HG03159 (cell line): Measurements from ENCODE around the gene WFDC10B.
"Not testable (repeated sequence)": the region's sequence is repeated elsewhere in the genome, so short reads cannot be mapped to it uniquely, and the experiment has no call there.

Experiments
- ATAC-seq: cut with Tn5 transposase; IDR thresholded peaks from one replicate; pipeline ENCODE4 v1.9.1; 2021; ENCODE audit warnings: mild to moderate bottlenecking, moderate library complexity; ENCODE audit not compliant: unreplicated experiment

Gene WFDC10B

DNA sequence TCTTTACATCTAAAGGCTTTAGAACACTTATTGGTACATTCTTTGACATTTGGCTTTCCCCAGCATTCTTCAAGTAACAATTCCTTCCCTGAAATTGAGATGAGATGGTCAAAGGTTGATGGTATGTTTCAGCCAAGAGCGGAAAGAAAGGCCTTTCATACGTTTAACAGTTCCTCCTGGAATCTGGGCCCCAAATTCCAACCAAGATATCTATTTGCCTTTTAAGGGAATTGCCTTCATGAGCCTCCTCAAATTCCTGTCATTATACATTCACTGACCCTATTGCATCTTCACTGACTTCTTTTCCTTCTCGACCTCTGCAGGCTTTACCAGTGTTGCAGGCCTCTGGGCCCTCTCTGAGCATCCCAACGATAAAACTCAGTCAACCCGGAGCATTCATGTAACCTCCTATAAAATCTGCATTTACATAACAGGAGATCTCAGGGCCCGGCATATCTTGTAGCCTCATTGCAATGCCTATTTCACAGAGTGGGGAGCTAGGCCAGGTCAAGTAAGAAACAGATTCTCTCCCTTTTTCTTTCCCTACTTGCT lies 55.4 kb downstream of the WFDC10B start:
- ATAC-seq: no peak

DNA sequence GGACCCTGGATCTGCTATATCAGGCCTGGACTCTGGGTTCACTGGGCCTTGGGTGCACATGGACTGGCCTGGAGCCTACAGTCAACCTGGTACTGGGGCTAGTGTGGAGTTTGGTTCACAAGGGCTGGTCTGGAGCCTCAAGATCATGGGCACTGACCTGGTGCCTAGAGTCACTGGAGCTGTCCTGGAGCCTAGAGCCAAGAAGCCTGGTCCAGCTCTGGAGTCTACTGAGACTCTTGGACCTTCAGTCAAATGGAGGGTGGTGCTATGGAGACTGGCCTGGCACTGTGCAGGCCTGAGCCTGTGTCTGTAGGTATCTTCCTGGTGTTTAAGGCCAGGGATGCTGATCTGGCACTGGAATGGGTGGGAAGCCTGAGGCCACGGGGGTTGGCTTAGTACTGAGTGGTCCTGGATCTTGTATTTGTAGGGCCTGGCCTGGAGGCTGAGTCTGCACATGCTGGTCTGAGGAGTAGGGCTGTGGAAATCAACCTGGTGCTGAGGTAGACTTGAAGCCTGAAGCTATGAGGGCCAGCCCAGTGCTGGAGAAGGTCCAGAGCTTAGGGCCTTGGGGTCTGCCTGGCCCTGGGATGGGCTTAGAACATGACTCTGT lies 57.3 kb downstream of the WFDC10B start:
- no peak for ATAC-seq

DNA sequence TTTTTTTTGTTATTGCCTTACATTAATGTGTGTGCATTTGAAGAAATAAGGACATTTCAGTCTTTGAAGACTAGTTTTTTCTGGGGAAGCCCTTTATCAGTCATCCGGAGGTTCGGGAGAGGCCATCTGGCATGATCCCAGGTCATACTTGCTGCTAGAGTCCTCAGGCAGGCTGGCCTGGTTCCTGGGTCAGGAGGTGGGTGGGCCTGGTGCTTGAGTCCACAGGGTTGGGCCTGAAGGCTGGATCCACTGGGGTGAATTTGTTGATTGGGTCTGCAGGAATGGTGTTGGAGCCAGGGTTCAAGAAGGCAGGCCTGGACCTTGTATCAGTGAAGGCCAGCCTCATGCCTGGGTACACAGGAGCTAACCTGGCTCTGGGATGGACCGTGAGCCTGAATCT lies 57.9 kb downstream of the WFDC10B start:
- ATAC-seq: no peak

DNA sequence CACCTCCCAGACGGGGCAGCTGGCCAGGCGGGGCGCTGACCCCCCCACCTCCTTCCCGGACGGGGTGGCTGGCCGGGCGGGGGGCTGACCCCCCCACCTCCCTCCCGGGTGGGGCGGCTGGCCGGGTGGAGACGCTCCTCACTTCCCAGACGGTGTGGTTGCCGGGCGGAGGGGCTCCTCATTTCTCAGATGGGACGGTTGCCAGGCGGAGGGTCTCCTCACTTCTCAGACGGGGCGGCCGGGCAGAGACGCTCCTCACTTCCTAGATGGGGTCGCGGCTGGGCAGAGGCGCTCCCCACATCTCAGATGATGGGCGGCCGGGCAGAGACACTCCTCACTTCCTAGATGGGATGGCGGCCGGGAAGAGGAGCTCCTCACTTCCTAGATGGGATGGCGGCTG lies 59.0 kb downstream of the WFDC10B start:
- not testable (repeated sequence) for ATAC-seq

DNA sequence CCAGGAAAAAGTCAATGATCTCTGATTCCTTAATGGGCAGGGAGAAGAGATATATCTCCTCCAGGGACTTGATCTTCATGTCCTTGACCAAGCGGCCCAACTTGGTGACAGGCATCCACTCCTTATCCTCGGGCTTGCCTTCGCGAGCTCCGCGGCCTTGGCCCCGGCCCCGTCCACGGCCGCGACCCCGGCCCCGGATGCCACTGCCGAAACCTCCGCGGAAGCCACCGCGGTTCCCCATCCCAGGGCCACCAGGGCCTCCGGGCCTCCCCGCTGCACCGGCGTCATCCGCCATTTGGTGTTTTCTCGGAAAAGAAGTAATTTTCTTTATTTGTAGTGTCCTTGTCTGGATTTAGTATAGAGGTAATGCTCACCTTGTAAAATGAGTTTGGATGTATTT lies 63.7 kb downstream of the WFDC10B start:
- ATAC-seq: not testable (repeated sequence)

DNA sequence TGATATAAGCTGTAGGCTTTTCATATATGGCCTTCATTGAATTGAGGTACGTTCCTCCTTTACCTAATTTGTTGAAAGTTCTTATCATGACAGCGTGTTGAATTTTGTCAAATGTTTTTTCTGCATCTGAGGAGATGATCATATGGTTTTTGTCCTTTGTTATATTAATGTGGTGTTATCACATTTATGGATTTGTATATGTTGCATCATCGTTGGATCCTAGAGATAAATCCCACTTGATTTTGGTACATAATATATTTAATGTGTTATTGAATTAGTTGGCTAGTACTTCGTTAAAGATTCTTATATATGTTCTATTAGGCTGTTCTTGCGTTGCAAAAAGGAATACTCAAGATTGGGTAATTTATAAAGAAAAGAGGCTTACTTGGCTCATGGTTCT lies 65.1 kb downstream of the WFDC10B start:
- no peak for ATAC-seq

DNA sequence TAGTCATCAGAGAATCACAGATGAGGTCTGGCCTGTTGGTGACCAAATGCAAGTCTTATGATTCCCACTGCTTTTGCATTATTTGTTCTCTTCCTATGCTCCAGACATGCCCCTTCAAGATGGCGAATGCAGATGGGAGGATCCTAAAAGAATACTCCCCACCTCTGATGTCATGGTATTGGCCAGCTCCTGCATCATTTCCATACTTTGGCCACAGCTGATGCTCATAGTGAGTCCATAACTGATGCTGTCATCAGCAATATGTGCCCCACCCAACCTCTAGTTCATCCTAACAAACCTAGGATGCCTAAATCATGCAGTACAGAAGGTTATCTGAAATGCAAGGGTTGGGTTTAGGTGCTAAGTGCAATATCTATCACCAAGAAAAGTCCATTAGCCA lies 68.3 kb downstream of the WFDC10B start:
- no peak for ATAC-seq
